Activated CD4-positive, alpha-beta T cell treated with anti-CD3 and anti-CD28 coated beads, Interleukin-2, amount 10 ng/mL, durations not matched to agents 7 days and 5 days (primary cell): ENCODE data around the gene ZCCHC7. TPM values are rescaled to one million over a fixed set of nuclear protein-coding genes. Genes with fewer than 3 reads are reported as not detected.
"Not testable (repeated sequence)": the region's sequence is repeated elsewhere in the genome, so short reads cannot be mapped to it uniquely, and the experiment has no call there.

ENCODE experiments used
- CTCF ChIA-PET: fragments of 350-600 bp; sonication (Branson Sonifier 250); formaldehyde crosslinking; loops from one replicate; lab custom pipeline; 2021; ENCODE audit warnings: antibody characterized with exemption; lab: Charles Lee
- POLR2A ChIA-PET: fragments of 350-600 bp; sonication (Branson Sonifier 250); formaldehyde crosslinking; loops from one replicate; lab custom pipeline; 2021; ENCODE audit warnings: antibody characterized with exemption; lab: Charles Lee
- DNase-seq: peaks from one replicate; pipeline ENCODE4 v3.0.0-alpha.2; 2020
- H3K27ac Mint-ChIP-seq: one replicate; pipeline ENCODE4 v1.8.0; 2021; ENCODE audit warnings: mild to moderate bottlenecking, moderate library complexity, mixed read lengths
- H3K27me3 Mint-ChIP-seq: one replicate; pipeline ENCODE4 v1.8.0; 2021; ENCODE audit warnings: mixed read lengths
- H3K36me3 Mint-ChIP-seq: one replicate; pipeline ENCODE4 v1.8.0; 2021; ENCODE audit warnings: low read depth, mixed read lengths
- H3K4me1 Mint-ChIP-seq: one replicate; pipeline ENCODE4 v1.8.0; 2021; ENCODE audit warnings: mixed read lengths
- H3K4me3 Mint-ChIP-seq: one replicate; pipeline ENCODE4 v1.8.0; 2021; ENCODE audit warnings: mild to moderate bottlenecking, moderate library complexity, mixed read lengths
- H3K9me3 Mint-ChIP-seq: one replicate; pipeline ENCODE4 v1.8.0; 2021; ENCODE audit warnings: mixed read lengths
- total RNA-seq, 2 experiments: library from RNA; stranded (reverse); gene quantifications; one replicate each; pipeline ENCODE4 v1.2.3, GENCODE V29; 2021

ZCCHC7 gene
- total RNA-seq, 2 experiments from 2014 or later = 22.2 to 24.8 TPM

DNA sequence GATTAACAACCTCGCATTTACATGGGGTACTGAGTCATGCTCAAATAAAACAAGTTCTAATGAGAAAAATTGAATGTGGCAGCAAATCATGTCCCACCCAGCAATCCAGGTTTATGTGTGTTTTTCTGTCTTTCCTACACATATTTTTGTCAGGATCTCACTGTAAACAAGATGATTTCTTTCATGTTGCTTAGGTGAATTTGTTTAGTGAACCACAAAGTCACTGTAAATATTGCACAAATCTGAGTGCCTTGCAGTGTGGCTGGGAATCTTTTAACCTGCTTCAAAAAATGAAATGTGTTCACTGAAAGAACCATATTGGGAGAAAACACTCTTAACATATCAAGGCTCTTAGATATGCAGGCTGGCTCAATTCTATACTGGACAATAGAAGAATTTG is 23.1 kb upstream of the ZCCHC7 start:
- CTCF ChIA-PET = interaction anchor here (0.6 to 1.4 kb wide), 5 partner anchors 12 to 1091 kb away, joined by 3 to 5 read pairs (median 4); no protein-coding TSS in a partner anchor
- Mint-ChIP-seq H3K4me3 (no peak overlapping the region), H3K9me3 (no peaks in the 10 kb centered on the region), H3K27me3 (no peaks in the 10 kb centered on the region), H3K36me3 (no peaks in the 10 kb centered on the region), H3K27ac (no peak overlapping the region), H3K4me1 (no peaks in the 10 kb centered on the region)
- no peak for DNase-seq
- POLR2A ChIA-PET = no interaction called here

DNA sequence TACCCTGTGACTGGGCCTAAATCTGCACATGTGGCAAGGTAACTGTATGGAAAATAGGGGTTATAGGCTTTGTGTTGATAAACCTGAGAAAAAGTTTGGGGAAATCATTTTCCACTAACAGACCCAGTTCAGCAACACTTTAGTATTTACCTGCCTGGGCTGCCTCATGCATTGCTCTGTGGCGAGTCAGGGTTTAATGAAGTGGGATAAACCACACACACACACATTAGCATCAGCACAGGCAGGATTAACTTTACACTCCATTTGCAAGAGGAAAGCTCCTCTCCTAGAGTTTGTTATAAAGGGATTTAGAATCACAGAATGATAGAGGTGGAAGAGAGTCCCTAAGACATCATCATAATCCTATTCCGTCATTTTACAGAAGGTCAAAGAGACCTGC is 20.0 kb upstream of the ZCCHC7 start:
- no peak overlapping the region for H3K4me3 Mint-ChIP-seq
- ChIA-PET CTCF (interaction anchor here (0.6 to 1.3 kb wide), 3 partner anchors 17 to 98 kb away, joined by 3 to 4 read pairs (median 3); no protein-coding TSS in a partner anchor), POLR2A (no interaction called here)
- peaks cover 6% of the 10 kb centered on the region for H3K4me1 Mint-ChIP-seq
- peaks cover 2% of the 10 kb centered on the region for H3K36me3 Mint-ChIP-seq
- no peaks in the 10 kb centered on the region for H3K9me3 Mint-ChIP-seq
- no peak overlapping the region for H3K27ac Mint-ChIP-seq
- H3K27me3 Mint-ChIP-seq = no peaks in the 10 kb centered on the region
- DNase-seq = no peak

DNA sequence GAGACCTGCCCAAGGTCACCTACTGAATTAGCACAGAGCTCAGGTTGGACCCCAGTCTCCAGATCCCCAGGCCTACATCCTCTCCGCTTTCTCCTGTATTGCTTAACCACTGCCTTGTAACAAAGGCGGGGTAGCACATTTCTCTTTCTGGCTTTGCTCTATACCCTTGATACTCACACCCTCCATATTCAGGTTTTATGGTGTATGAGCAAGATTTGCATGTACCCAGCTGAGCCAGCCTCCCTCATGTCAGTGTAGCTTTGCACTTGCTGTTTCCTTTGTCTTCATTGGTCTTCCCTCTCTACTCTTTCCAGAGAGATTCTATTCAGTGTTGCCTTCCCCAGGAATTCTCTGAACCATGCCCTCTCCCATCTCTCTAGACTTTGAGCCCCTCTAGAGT is 19.6 kb upstream of the ZCCHC7 start:
- H3K9me3 Mint-ChIP-seq = no peaks in the 10 kb centered on the region
- no peak overlapping the region for H3K27ac Mint-ChIP-seq
- ChIA-PET CTCF (interaction anchor here (0.6 to 1.3 kb wide), 3 partner anchors 17 to 258 kb away, joined by 3 to 4 read pairs (median 3); no protein-coding TSS in a partner anchor), POLR2A (no interaction called here)
- H3K36me3 Mint-ChIP-seq = peaks cover 2% of the 10 kb centered on the region
- peaks cover 6% of the 10 kb centered on the region for H3K4me1 Mint-ChIP-seq
- no peaks in the 10 kb centered on the region for H3K27me3 Mint-ChIP-seq
- DNase-seq = no peak
- H3K4me3 Mint-ChIP-seq = no peak overlapping the region

DNA sequence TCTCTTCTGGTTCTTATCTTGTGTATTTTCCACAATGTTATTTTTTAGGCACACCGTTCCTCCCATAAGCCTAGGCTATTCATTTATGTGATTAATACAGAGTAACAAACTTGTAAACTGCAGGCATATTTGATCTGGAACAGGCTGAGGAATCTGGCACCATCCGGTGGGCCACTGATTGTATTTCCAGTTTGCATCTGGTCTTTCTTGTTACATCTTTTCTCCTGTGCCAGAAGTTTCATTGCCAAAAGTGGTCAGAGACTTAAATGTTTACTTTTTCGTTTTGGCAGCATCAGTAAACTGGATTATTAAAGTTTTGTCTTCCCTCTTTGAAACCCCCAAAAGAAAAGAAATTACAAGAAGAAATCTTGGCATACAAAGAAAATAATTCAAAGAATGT is 17.9 kb upstream of the ZCCHC7 start:
- ChIA-PET CTCF (no interaction called here), POLR2A (no interaction called here)
- peaks cover 3% of the 10 kb centered on the region for H3K36me3 Mint-ChIP-seq
- H3K4me3 Mint-ChIP-seq = no peak overlapping the region
- H3K27ac Mint-ChIP-seq = no peak overlapping the region
- no peaks in the 10 kb centered on the region for H3K27me3 Mint-ChIP-seq
- no peak for DNase-seq
- H3K9me3 Mint-ChIP-seq = no peaks in the 10 kb centered on the region
- H3K4me1 Mint-ChIP-seq = peaks cover 18% of the 10 kb centered on the region

DNA sequence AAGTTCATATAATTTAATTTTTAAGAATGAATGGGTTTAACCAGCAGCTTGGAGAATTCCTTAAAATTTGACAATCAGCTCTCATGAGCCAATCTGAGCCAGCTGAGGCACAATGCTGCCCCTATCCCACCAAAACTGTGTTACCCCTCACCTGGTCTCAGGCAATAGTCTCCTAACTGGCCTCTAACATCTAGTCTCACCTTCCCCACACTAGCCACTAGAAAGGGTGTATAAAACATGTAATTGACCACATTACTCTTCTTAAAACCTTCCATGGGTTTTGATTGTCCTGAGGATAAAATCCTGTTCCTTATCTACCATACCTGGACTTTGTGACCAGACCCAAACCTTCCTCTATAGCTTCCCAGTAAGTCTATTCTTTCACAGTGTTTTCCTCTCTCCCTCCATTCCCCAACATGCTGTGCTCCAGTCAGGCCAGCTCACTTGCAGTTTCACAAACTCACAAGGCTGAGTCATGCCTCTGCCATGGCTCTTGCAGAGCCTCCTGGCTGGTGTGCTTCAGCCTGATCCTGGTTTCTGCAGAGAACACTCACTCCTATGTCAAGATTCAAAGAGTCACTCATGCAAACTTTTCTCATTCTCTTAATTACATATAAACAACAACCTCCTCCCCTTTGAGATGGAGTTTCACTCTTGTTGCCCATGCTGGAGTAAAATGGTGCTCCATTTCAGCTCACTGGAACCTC is 16.0 kb upstream of the ZCCHC7 start:
- H3K36me3 Mint-ChIP-seq = peaks cover 9% of the 10 kb centered on the region
- ChIA-PET CTCF (interaction anchor here (0.6 to 1.3 kb wide), 4 partner anchors 14 to 280 kb away, joined by 3 to 6 read pairs (median 3); no protein-coding TSS in a partner anchor), POLR2A (no interaction called here)
- no peak overlapping the region for H3K27ac Mint-ChIP-seq
- no peaks in the 10 kb centered on the region for H3K27me3 Mint-ChIP-seq
- H3K4me3 Mint-ChIP-seq = no peak overlapping the region
- H3K4me1 Mint-ChIP-seq = peaks cover 24% of the 10 kb centered on the region
- peaks cover 3% of the 10 kb centered on the region for H3K9me3 Mint-ChIP-seq
- no peak for DNase-seq

DNA sequence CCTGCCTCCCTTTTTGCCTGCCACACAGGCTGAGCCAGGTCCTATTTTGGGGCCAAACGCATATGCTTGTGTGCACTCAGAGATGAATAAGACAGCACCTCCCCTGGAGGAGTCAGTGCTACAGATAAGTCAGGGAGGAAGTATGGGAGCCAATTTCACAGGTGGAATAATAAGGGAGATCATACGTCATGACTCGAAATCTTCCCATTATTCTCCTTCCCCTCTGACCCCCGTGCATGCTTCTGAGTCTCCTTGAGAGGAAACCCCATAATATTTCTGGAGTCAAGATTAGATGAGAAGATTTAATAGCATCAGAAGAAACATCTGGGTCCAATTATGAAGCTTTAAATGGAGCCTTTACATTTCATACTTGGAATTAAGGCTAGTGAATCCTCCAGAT is 15.1 kb upstream of the ZCCHC7 start:
- POLR2A ChIA-PET = no interaction called here
- Mint-ChIP-seq H3K36me3 (peaks cover 9% of the 10 kb centered on the region), H3K4me1 (peaks cover 24% of the 10 kb centered on the region), H3K9me3 (peaks cover 3% of the 10 kb centered on the region), H3K4me3 (no peak overlapping the region), H3K27me3 (peaks cover 3% of the 10 kb centered on the region), H3K27ac (no peak overlapping the region)
- CTCF ChIA-PET = interaction anchor here (0.6 kb wide), 1 partner anchor 791 kb away, joined by 6 read pairs; no protein-coding TSS in a partner anchor
- no peak for DNase-seq

DNA sequence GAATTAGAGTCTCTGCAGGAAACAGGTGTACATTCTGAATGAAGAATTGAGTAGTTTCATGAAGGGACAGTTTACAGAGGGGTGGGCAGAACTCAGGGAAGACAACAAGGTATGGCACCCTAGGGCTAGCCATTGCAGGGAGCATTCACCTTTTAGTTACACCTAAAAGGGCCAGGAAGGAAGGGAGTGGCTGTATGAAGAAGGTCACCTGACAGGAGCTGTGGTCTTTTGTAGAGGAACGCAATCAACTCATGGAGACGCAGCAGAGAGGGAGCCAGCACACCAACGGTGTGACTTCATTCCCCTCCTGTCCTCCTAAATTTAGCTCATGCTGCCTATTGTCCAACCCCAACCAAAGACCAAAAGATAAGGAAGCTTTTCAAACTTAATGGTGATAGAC is 12.7 kb upstream of the ZCCHC7 start:
- CTCF ChIA-PET = interaction anchor here (0.7 kb wide), 1 partner anchor 74 kb away, joined by 3 read pairs; no protein-coding TSS in a partner anchor

DNA sequence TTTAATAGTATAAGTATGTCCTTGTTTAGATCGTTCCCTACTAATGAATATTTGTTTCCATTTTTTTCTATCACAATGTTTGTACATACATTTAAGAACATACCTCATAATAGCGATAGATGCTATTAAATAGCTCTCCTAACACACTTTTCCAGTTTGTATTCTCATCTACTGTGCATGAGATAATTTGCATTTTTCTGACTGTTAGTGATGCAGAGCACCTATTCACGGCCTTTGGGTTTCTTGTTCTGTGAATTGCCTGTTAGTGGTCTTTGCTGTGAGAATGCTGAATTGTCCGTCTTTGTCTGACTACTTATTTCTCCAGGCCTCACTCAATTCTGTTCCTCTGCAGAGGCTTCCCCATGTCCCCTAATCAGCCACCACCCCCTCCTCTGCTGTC is 5.9 kb upstream of the ZCCHC7 start:
- POLR2A ChIA-PET, H3K9me3 Mint-ChIP-seq, CTCF ChIA-PET, H3K36me3 Mint-ChIP-seq, H3K4me1 Mint-ChIP-seq, DNase-seq, H3K4me3 Mint-ChIP-seq, H3K27ac Mint-ChIP-seq: not testable (repeated sequence)
- peaks cover 17% of the 10 kb centered on the region for H3K27me3 Mint-ChIP-seq

More for the DNA sequence above, 12.7 kb upstream of the ZCCHC7 start:
- peak; percentile 13 for DNase-seq
- peaks cover 26% of the 10 kb centered on the region for H3K4me1 Mint-ChIP-seq
- peak overlapping the region; percentile 68 for H3K27ac Mint-ChIP-seq
- H3K36me3 Mint-ChIP-seq = peaks cover 9% of the 10 kb centered on the region
- peaks cover 3% of the 10 kb centered on the region for H3K9me3 Mint-ChIP-seq
- H3K27me3 Mint-ChIP-seq = peaks cover 9% of the 10 kb centered on the region
- POLR2A ChIA-PET = no interaction called here
- no peak overlapping the region for H3K4me3 Mint-ChIP-seq

DNA sequence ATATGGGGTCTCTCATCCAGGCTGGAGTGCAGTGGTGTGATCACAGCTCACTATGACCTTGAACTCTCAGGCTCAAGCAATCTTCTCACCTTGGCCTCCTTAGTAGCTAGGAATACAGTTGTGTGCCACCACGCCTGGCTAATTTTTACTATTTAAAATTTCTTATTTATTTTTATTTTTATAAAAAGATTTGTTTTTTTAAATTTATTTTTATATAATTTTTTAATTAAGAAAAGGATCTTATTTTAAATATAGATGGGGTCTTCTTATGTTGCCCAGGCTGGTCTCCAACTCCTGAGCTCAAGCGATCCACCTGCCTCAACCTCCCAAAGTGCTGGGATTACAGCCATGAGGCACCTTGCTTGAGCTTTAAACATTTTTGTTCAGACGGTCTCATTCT is 2.4 kb upstream of the ZCCHC7 start:
- H3K9me3 Mint-ChIP-seq = no peaks in the 10 kb centered on the region
- peaks cover 8% of the 10 kb centered on the region for H3K36me3 Mint-ChIP-seq
- no peak overlapping the region for H3K27ac Mint-ChIP-seq
- ChIA-PET POLR2A (no interaction called here), CTCF (interaction anchor here (1.2 kb wide), 2 partner anchors 18 to 20 kb away, joined by 3 read pairs; no protein-coding TSS in a partner anchor)
- DNase-seq = no peak
- peaks cover 25% of the 10 kb centered on the region for H3K4me1 Mint-ChIP-seq
- peaks cover 5% of the 10 kb centered on the region for H3K27me3 Mint-ChIP-seq
- no peak overlapping the region for H3K4me3 Mint-ChIP-seq

DNA sequence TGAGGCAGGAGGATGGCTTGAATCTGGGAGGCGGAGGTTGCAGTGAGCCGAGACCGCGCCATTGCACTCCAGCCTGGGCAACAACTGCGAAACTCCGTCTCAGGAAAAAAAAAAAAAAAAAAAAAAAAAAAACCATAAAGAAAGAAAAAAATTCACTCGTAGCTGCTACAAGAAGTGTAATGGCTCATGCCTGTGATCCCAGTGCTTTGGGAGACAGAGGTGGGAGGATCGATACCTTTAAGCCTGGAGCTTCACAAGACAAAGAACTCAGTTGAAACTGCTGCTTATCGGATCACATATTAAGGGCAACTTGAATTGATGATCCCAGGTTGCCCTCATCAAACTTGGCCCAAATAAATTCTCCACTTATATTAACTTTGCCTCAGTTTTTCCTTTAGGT is 1.0 kb upstream of the ZCCHC7 start:
- peaks cover 8% of the 10 kb centered on the region for H3K36me3 Mint-ChIP-seq
- peak overlapping the region; percentile 98 for H3K27ac Mint-ChIP-seq
- peaks cover 32% of the 10 kb centered on the region for H3K4me1 Mint-ChIP-seq
- peak overlapping the region; percentile 93 for H3K4me3 Mint-ChIP-seq
- no peak for DNase-seq
- ChIA-PET CTCF (interaction anchor here (1.0 to 1.5 kb wide), 7 partner anchors 9 to 181 kb away, joined by 3 to 6 read pairs (median 3); no protein-coding TSS in a partner anchor), POLR2A (interaction anchor here (1.5 kb wide), 1 partner anchor 39 kb away, joined by 4 read pairs; no protein-coding TSS in a partner anchor)
- no peaks in the 10 kb centered on the region for H3K9me3 Mint-ChIP-seq
- H3K27me3 Mint-ChIP-seq = no peaks in the 10 kb centered on the region

DNA sequence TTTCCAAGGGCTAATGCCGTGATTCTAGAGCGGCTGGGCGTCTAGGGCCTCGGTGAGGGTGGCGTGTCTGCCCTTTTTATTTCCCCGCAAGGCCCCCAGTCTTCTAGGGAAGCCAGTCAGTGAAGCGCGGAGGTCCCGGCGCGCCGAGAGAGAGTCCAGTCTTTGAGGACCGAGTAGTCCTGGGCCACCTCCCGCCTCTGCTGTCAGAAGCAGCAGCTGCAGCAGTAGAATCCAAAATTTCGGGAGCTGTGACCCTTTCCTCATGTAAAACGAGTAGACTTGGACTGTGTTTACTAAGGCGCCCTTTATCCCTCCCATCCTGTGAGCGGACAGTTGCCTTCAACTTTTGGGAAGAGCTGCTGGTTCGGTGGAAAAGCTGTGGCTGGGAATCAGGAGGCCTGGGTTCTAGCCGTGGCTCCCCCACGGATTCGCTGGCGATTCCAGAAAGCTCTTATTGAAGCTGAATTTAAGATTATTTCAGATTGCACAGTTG is 515 bp downstream of the ZCCHC7 start:
- not testable (repeated sequence) for DNase-seq, H3K27me3 Mint-ChIP-seq, H3K9me3 Mint-ChIP-seq
- peaks cover 11% of the 10 kb centered on the region for H3K36me3 Mint-ChIP-seq
- peak overlapping the region; percentile 98 for H3K27ac Mint-ChIP-seq
- ChIA-PET CTCF (interaction anchor here (0.7 to 2.3 kb wide), 10 partner anchors 11 to 180 kb away, joined by 3 to 11 read pairs (median 3); no protein-coding TSS in a partner anchor), POLR2A (interaction anchor here (1.5 to 1.7 kb wide), 2 partner anchors 25 to 41 kb away, joined by 4 read pairs; no protein-coding TSS in a partner anchor)
- peak overlapping the region; percentile 93 for H3K4me3 Mint-ChIP-seq
- H3K4me1 Mint-ChIP-seq = peaks cover 35% of the 10 kb centered on the region

DNA sequence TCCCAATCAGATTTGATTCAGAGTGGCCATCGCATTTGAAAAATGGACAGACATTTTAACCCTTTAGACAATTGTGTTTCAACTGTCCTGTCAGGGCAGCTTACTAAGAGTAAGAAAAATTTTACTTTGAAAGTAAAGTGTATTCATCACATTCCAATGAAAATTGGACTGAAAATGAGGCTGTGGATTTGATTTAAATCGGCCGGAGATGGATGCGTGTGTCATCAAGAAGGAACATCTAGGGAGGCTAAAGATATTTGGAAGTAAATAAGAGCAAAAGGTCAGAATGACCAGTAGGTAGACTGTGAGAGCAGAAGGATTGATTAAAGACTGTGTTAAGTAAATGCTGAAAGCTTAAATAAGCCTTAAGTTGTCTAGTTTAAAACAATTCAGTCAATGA is 1.5 kb downstream of the ZCCHC7 start:
- no peak for DNase-seq
- no peaks in the 10 kb centered on the region for H3K9me3 Mint-ChIP-seq
- peaks cover 11% of the 10 kb centered on the region for H3K36me3 Mint-ChIP-seq
- H3K27ac Mint-ChIP-seq = no peak overlapping the region
- ChIA-PET CTCF (interaction anchor here (1.7 to 2.3 kb wide), 2 partner anchors 10 to 17 kb away, joined by 4 to 11 read pairs; no protein-coding TSS in a partner anchor), POLR2A (no interaction called here)
- H3K27me3 Mint-ChIP-seq = no peaks in the 10 kb centered on the region
- peaks cover 35% of the 10 kb centered on the region for H3K4me1 Mint-ChIP-seq
- peak overlapping the region; percentile 93 for H3K4me3 Mint-ChIP-seq
